ENCODE data around the gene ITGA3. TPM values are rescaled to one million over a fixed set of nuclear protein-coding genes. Genes with fewer than 3 reads are reported as not detected.

Gene ITGA3
- total RNA-seq, 1 experiment from 2014 or later, result 14.7 TPM

- intact Hi-C loops (cut with micrococcal nuclease; ENCODE audit: unreplicated experiment), result no loop called here
- Histone ChIP-seq H3K9me3 (no peaks in the 10 kb centered on the region), H3K4me3 (ENCODE audit: low read depth, low read length) (no peak overlapping the region), H3K4me1 (no peaks in the 10 kb centered on the region), H3K27me3 (replicated peaks; ENCODE audit: control insufficient read depth, insufficient read depth, low read length) (no peaks in the 10 kb centered on the region), H3K36me3 (ENCODE audit: control insufficient read depth, insufficient read depth, low read length) (no peaks in the 10 kb centered on the region)
- Mint-ChIP-seq H3K4me3 (ENCODE audit: unreplicated experiment) (no peak overlapping the region), H3K36me3 (ENCODE audit: insufficient read depth, unreplicated experiment) (peaks cover 9% of the 10 kb centered on the region), H3K4me1 (ENCODE audit: low read depth, unreplicated experiment) (no peaks in the 10 kb centered on the region), H3K27me3 (ENCODE audit: insufficient read depth, unreplicated experiment) (no peaks in the 10 kb centered on the region), H3K27ac (ENCODE audit: unreplicated experiment) (no peak overlapping the region), H3K9me3 (ENCODE audit: unreplicated experiment) (no peaks in the 10 kb centered on the region)
- no peak for TF ChIP-seq CTCF (IDR thresholded peaks at IDR 0.05; ENCODE audit: insufficient read depth in 1 of 2, low read depth in 1 of 2, low read length in 1 of 2, severe bottlenecking in 1 of 2, unreplicated experiment in 1 of 2)
- ChIA-PET POLR2A (no interaction called here), CTCF (no interaction called here)
- BruUV-seq (replicated peaks), result no TSS peak
- no peak for DNase-seq
Observed at GRCh38 chr17:50076221-50076590, 20.3 kb downstream of the ITGA3 start.

GRCh38 chr17:50076591-50077235 is 20.8 kb downstream of the ITGA3 start:
- Mint-ChIP-seq H3K9me3 (ENCODE audit: unreplicated experiment) (no peaks in the 10 kb centered on the region), H3K4me3 (ENCODE audit: unreplicated experiment) (no peak overlapping the region), H3K4me1 (ENCODE audit: low read depth, unreplicated experiment) (no peaks in the 10 kb centered on the region), H3K27me3 (ENCODE audit: insufficient read depth, unreplicated experiment) (no peaks in the 10 kb centered on the region), H3K36me3 (ENCODE audit: insufficient read depth, unreplicated experiment) (peaks cover 9% of the 10 kb centered on the region), H3K27ac (ENCODE audit: unreplicated experiment) (no peak overlapping the region)
- H3K4me3 ChIP-seq (ENCODE audit: low read depth, low read length), result no peak overlapping the region
- DNase-seq, result no peak
- TF ChIP-seq CTCF (IDR thresholded peaks at IDR 0.05; ENCODE audit: insufficient read depth in 1 of 2, low read depth in 1 of 2, low read length in 1 of 2, severe bottlenecking in 1 of 2, unreplicated experiment in 1 of 2), result no peak
- H3K27me3 ChIP-seq (replicated peaks; ENCODE audit: control insufficient read depth, insufficient read depth, low read length), result no peaks in the 10 kb centered on the region
- no TSS peak for BruUV-seq (replicated peaks)
- no peaks in the 10 kb centered on the region for H3K9me3 ChIP-seq
- no peaks in the 10 kb centered on the region for H3K4me1 ChIP-seq
- no peaks in the 10 kb centered on the region for H3K36me3 ChIP-seq (ENCODE audit: control insufficient read depth, insufficient read depth, low read length)
- CTCF ChIA-PET, result no interaction called here
- intact Hi-C loops (cut with micrococcal nuclease; ENCODE audit: unreplicated experiment), result no loop called here
- POLR2A ChIA-PET, result no interaction called here

- TF ChIP-seq CTCF (IDR thresholded peaks at IDR 0.05; ENCODE audit: insufficient read depth in 1 of 2, low read depth in 1 of 2, low read length in 1 of 2, severe bottlenecking in 1 of 2, unreplicated experiment in 1 of 2), result no peak
- no TSS peak for BruUV-seq (replicated peaks)
- Histone ChIP-seq H3K27me3 (replicated peaks; ENCODE audit: control insufficient read depth, insufficient read depth, low read length) (no peaks in the 10 kb centered on the region), H3K36me3 (ENCODE audit: control insufficient read depth, insufficient read depth, low read length) (no peaks in the 10 kb centered on the region), H3K9me3 (no peaks in the 10 kb centered on the region), H3K4me1 (no peaks in the 10 kb centered on the region), H3K4me3 (ENCODE audit: low read depth, low read length) (no peak overlapping the region)
- H3K27ac Mint-ChIP-seq (ENCODE audit: unreplicated experiment), result no peak overlapping the region
- intact Hi-C loops (cut with micrococcal nuclease; ENCODE audit: unreplicated experiment), result no loop called here
- H3K27me3 Mint-ChIP-seq (ENCODE audit: insufficient read depth, unreplicated experiment), result no peaks in the 10 kb centered on the region
- H3K4me1 Mint-ChIP-seq (ENCODE audit: low read depth, unreplicated experiment), result no peaks in the 10 kb centered on the region
- no peaks in the 10 kb centered on the region for H3K9me3 Mint-ChIP-seq (ENCODE audit: unreplicated experiment)
- CTCF ChIA-PET, result no interaction called here
- no peak for DNase-seq
- H3K4me3 Mint-ChIP-seq (ENCODE audit: unreplicated experiment), result no peak overlapping the region
- POLR2A ChIA-PET, result no interaction called here
- H3K36me3 Mint-ChIP-seq (ENCODE audit: insufficient read depth, unreplicated experiment), result peaks cover 9% of the 10 kb centered on the region
Observed at GRCh38 chr17:50078430-50078829, 22.5 kb downstream of the ITGA3 start.

Data from Caco-2 (cell line).